Gastrocnemius medialis (tissue), 4 donors: ENCODE data around the gene CLEC18A.

Experiments
- POLR2A ChIP-seq, 2 donors: fragments of 450-650 bp; IDR thresholded peaks; one replicate each; pipeline ENCODE4 v1.6.1; 2017; ENCODE audit warnings: antibody characterized with exemption in 2 of 2, mild to moderate bottlenecking in 2 of 2, moderate library complexity in 2 of 2
- TF ChIP-seq, protein P1 (sequence below), 5 experiments: fragments of 450-650 bp in 3 of 5; fragments of 200-600 bp in 2 of 5; sonication (generic) in 2 of 5; IDR thresholded peaks in 4 of 5; conservative IDR thresholded peaks in 1 of 5; 1 replicate in 4 of 5; 2 replicates in 1 of 5; pipeline ENCODE4 v1.5.1; 2016 to 2019; ENCODE audit warnings: antibody characterized with exemption in 5 of 5, mild to moderate bottlenecking in 3 of 5, moderate library complexity in 3 of 5

DNA sequence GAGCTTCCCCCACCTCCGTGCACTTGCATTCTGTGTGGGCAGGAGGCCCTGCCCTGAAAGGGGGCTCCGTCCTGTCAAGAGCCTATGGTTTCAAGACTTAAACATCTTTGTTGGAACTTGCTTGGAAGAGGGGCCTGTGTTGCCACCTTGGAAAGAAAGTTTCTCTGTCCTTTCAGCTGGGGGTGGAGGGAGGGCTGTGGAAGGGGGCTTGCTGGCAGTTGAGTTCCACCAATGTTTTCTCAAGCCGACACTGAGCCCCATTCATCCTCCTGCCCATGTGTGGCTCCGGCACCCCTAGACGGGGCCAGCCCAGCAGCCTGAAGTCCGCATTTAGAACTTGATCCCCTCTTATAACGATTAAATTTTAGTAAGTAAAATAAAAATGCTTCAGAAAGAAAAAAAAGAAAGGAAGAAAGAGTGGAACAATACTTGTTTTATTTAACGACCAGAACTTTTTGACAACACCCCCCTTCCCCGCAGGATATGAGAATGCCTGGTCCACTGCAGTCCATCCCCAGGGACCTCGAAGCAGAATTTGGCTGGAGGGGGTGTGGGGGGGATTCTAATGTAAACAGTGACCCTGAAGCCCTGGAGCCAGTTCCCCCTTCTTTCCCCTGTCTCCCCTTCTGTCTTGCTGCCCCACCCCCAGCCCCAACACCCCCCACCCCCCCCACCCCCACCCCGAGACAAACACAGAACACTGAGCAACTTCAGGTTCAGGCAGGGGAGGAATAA lies 26.9 kb upstream of the CLEC18A start:
- TF ChIP-seq, protein P1, sequence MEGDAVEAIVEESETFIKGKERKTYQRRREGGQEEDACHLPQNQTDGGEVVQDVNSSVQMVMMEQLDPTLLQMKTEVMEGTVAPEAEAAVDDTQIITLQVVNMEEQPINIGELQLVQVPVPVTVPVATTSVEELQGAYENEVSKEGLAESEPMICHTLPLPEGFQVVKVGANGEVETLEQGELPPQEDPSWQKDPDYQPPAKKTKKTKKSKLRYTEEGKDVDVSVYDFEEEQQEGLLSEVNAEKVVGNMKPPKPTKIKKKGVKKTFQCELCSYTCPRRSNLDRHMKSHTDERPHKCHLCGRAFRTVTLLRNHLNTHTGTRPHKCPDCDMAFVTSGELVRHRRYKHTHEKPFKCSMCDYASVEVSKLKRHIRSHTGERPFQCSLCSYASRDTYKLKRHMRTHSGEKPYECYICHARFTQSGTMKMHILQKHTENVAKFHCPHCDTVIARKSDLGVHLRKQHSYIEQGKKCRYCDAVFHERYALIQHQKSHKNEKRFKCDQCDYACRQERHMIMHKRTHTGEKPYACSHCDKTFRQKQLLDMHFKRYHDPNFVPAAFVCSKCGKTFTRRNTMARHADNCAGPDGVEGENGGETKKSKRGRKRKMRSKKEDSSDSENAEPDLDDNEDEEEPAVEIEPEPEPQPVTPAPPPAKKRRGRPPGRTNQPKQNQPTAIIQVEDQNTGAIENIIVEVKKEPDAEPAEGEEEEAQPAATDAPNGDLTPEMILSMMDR (IDR thresholded peaks at IDR 0.05 in 4 of 5, conservative IDR thresholded peaks at IDR 0.05 in 1 of 5), result no peak
- TF ChIP-seq POLR2A (IDR thresholded peaks at IDR 0.05), result no peak
